AG09319 (cell line): Measurements from ENCODE around the gene PROB1.

Experiments used
- DNase-seq: peaks from one replicate; pipeline ENCODE4 v3.0.0-alpha.2; 2010; ENCODE audit warnings: low read depth; ENCODE audit errors: extremely low read depth
- TF ChIP-seq, protein P1 (sequence below): IDR thresholded peaks from 2 replicates; pipeline ENCODE4 v1.5.1; 2011; ENCODE audit warnings: low read depth, mild to moderate bottlenecking, inconsistent platforms, low read length, moderate library complexity

PROB1 gene

DNA sequence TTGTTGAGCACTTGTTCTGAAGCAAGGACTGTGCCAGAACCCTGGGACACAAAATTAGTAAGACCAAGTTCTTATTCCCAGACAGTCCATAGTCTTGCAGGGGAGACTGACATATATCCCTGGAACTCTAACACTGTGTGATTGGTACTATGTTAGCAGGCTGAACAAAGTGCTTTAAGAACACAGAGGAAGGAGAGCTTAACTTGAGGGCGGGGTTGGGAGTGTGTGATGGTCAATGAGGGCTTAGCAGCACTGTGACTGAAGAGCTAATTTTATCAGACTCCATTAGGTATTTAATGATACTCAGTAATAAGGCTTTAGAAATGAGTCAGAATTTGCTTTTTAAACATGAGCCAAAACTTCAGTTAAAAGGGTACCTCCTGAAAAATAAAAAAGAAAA lies 23.9 kb upstream of the PROB1 start:
- no peak for DNase-seq
- TF ChIP-seq, protein P1, sequence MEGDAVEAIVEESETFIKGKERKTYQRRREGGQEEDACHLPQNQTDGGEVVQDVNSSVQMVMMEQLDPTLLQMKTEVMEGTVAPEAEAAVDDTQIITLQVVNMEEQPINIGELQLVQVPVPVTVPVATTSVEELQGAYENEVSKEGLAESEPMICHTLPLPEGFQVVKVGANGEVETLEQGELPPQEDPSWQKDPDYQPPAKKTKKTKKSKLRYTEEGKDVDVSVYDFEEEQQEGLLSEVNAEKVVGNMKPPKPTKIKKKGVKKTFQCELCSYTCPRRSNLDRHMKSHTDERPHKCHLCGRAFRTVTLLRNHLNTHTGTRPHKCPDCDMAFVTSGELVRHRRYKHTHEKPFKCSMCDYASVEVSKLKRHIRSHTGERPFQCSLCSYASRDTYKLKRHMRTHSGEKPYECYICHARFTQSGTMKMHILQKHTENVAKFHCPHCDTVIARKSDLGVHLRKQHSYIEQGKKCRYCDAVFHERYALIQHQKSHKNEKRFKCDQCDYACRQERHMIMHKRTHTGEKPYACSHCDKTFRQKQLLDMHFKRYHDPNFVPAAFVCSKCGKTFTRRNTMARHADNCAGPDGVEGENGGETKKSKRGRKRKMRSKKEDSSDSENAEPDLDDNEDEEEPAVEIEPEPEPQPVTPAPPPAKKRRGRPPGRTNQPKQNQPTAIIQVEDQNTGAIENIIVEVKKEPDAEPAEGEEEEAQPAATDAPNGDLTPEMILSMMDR = no peak

DNA sequence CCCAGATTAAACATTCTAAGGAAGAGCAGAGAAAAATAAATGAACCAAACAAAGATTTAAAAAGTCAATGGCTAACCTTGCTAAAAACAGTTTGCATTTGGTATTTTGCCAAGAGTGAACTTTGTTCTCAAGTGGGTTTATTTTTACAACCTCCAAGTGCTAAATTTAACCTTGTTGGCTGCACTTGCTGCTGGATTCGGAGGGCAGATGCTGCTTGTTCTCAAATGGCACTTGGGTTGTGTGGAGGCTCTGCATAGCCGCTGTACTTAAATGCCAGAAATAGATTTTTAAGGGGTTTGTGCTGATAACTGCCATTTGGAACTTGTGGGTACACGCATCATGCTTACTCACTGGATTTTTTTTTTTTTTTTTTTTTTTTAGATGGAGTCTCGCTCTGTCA lies 22.3 kb upstream of the PROB1 start:
- TF ChIP-seq, protein P1 = no peak

DNA sequence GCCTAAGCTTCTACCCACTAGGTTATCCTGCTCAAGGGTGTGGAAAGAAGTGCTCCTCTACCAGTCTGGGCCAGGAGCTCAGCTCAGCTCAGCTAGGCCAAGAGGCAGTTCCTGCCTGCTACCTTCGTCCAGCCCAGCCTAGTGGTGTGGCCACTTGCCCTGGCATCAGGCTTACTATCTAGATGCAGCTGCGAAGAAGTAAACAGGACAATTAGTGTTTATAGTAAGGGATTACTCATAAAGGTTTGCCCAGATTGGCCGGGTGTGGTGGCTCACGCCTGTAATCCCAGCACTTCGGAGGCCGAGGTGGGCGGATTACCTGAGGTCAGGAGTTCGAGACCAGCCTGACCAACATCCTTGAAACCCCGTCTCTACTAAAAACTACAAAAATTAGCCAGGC lies 21.7 kb upstream of the PROB1 start:
- DNase-seq = no peak
- TF ChIP-seq, protein P1 = no peak

More for the DNA sequence above, 22.3 kb upstream of the PROB1 start:
- no peak for DNase-seq

DNA sequence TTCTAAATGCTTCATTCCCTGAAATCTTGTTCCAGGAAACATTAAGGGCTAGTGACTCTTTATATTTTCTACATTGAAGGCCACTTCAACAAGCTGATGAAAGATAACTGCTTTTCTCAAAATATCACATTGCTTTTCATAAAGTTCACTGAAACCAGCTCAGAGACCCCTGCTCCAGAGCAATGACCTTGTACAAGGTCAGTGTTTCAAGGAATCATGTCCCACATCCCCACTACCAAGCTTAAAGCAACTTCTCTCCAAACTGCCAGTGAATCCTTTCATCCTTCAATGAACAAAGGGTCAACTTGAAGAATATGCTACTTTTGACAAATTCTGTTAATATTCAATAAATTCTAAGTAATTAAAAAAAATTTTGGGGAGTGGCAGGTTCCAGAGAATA lies 21.0 kb upstream of the PROB1 start:
- TF ChIP-seq, protein P1 = no peak
- DNase-seq = no peak

DNA sequence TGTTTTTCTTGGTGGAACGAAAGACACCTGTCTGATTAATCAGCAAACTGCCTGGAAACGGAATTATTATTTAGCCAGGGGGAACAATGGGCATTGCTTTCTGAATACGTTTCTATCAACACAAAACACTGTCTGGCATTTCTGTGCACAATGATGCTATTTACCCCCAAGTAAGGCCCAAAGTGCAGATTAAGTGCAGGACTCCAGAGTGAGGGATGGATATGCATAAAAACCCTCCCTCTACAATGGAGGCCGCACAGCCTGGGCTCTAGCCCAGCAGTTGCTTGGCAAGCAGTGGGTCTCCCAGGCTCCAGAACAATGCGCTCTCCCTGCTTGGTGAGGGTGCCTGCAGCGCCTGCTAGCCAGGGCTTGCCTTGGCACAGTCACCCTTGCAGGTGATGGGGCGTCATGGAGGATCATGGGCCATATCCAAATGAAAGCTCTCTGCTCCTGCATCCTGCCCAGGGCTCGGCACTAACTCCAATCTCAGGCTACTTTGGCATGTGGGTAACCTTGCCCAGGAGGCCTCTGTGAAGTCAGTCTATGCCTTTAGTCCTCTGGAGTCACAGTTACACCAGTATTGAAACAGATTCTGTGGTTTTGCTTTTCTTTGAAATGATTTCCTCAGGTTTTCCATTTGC lies 20.4 kb upstream of the PROB1 start:
- DNase-seq = no peak
- TF ChIP-seq, protein P1 = no peak

DNA sequence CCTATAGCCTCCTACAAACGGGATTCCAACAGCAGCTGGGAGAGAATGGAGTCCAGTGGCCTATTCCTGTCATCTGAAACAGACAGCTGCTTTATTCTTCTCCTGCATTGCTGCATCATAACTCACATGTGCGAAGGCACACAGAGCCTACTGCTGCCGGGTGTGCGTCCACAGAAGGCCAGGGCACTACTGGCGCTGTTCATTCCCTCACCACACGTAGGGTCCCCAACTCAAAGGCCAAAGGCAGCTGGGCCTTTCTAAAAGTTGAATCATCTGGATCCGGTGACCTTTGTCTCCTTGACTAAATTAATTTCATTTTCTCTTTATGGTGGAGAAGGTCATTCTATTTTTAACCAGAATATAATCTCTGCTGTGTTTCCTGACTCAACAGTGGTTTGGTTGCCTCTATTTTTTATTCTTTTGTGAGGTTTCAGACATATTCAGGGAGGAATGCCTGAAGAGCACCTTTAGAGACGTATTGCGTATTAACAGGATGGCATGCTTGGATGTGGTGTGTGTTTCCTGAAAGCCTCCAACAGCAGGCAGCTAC lies 19.8 kb upstream of the PROB1 start:
- TF ChIP-seq, protein P1 = no peak
- DNase-seq = no peak

DNA sequence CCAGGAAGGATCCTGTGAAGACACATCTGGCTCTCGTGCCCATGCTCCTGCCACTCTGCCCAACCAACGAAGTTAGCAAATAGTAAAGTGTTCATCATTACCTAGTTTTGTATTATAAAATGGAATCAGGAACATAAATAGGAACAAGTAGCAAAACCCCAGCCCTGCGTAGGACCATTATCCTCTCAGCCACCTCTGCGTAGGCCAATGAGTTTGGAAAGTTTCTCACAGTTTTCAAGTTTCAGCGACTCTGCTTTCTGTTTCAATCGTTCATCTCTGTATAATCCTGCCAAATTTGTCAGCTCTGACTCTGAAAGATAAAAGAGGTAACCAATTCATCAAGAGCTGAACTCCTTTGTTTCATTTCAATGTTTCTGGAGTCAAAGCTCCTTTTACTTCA lies 19.1 kb upstream of the PROB1 start:
- TF ChIP-seq, protein P1 = no peak
- DNase-seq = no peak
